NT2/D1 (cell line): ENCODE measurements around the gene HMGB3.

Source experiments
- SUZ12 ChIP-seq: IDR thresholded peaks from 2 replicates; pipeline ENCODE4 v1.6.1; 2011; ENCODE audit not compliant: insufficient read length, insufficient read depth; ENCODE audit errors: extremely low read depth
- YY1 ChIP-seq: IDR thresholded peaks from 2 replicates; pipeline ENCODE4 v1.6.1; 2011; ENCODE audit not compliant: insufficient read length, insufficient read depth

DNA sequence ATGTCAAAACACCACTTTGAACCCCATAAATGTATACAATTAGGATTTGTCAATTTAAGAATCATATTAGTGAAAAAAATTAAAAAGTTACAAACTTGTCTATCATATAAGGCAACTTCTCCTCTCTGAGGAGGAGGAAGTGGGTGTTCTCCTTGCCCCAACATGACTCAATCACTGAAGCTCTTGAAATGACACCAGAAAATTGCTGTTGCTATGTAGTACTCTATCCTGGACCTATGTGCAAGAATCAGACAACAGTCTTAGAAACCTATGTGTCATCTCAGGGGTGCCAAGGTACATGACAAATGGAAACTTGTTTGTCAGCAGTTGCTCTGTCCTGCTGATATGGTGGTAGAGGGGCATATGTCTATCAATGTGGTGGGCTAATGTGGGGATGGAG, 47.7 kb downstream of the HMGB3 start:
- TF ChIP-seq YY1 (no peak), SUZ12 (no peak)
